ENCODE measurements around the gene MLH3. TPM values are rescaled to one million over a fixed set of nuclear protein-coding genes. Genes with fewer than 3 reads are reported as not detected.

Gene MLH3
- total and polyA plus RNA-seq, 2 of the 13 experiments (the other 11 are each of a cell fraction or from before 2014, with no cell fraction given) = 14.4 to 24.8 TPM

- ChIA-PET POLR2A (no interaction called here), CTCF (ENCODE audit: low intra/inter-chr PET ratio, low total read pairs) (no interaction called here)
- Histone ChIP-seq H3K79me2 (ENCODE audit: insufficient read depth, low read length) (no peaks in the 10 kb centered on the region), H3K36me3 (replicated peaks in 1 of 2; ENCODE audit: control insufficient read depth in 1 of 2, insufficient read depth in 2 of 2, low read length in 2 of 2) (peaks cover 6 to 45% of the 10 kb centered on the region in 2 experiments), H2AFZ (ENCODE audit: low read length) (no peak overlapping the region), H3K4me2 (ENCODE audit: low read depth, low read length) (no peak overlapping the region), H3K9me3 (ENCODE audit: low read length) (no peaks in the 10 kb centered on the region), H3K4me3 (replicated peaks in 1 of 3; ENCODE audit: insufficient read depth in 1 of 3, low read depth in 2 of 3, low read length in 3 of 3) (no peak overlapping the region), H3K9ac (ENCODE audit: insufficient read depth, low read depth, low read length) (no peak overlapping the region), H3K27ac (ENCODE audit: extremely low read length, insufficient read depth, low read length) (no peak overlapping the region), H3K27me3 (ENCODE audit: control insufficient read depth in 1 of 2, insufficient read depth in 2 of 2, low read length in 2 of 2) (no peaks in the 10 kb centered on the region), H4K20me1 (ENCODE audit: insufficient read depth, low read length) (no peaks in the 10 kb centered on the region), H3K4me1 (ENCODE audit: insufficient read depth, low read length) (no peaks in the 10 kb centered on the region)
- in situ Hi-C loops (cut with HindIII; ENCODE audit: extremely low pct_ligation_motif_present, low pct_unique_long_range_greater_than_20kb) = no loop called here
- TF ChIP-seq SMYD3 (CRISPR knock-in tag; IDR thresholded peaks at IDR 0.05) (no peak), ZUFSP (CRISPR knock-in tag; IDR thresholded peaks at IDR 0.05; ENCODE audit: borderline replicate concordance) (no peak), ELF1 (CRISPR knock-in tag; IDR thresholded peaks at IDR 0.05) (no peak), CBX2 (IDR thresholded peaks at IDR 0.05; ENCODE audit: low read depth, low read length) (no peak), CBX2 (CRISPR knock-in tag; IDR thresholded peaks at IDR 0.05; ENCODE audit: low read depth) (no peak), FOXP1 (IDR thresholded peaks at IDR 0.05) (no peak), FOXP1 (CRISPR knock-in tag; IDR thresholded peaks at IDR 0.05) (no peak), ZSCAN20 (CRISPR knock-in tag; IDR thresholded peaks at IDR 0.05; ENCODE audit: borderline replicate concordance) (no peak), ZNF512B (CRISPR knock-in tag; IDR thresholded peaks at IDR 0.05; ENCODE audit: borderline replicate concordance) (no peak), ZNF773 (CRISPR knock-in tag; IDR thresholded peaks at IDR 0.05; ENCODE audit: borderline replicate concordance) (no peak), ZFP1 (CRISPR knock-in tag; IDR thresholded peaks at IDR 0.05) (no peak), TOE1 (CRISPR knock-in tag; IDR thresholded peaks at IDR 0.05) (no peak), LCORL (IDR thresholded peaks at IDR 0.05) (no peak), LCORL (CRISPR knock-in tag; IDR thresholded peaks at IDR 0.05) (no peak), ZNF576 (CRISPR knock-in tag; IDR thresholded peaks at IDR 0.05) (no peak), ZNF496 (CRISPR knock-in tag; IDR thresholded peaks at IDR 0.05; ENCODE audit: insufficient replicate concordance) (no peak), ZNF547 (CRISPR knock-in tag; IDR thresholded peaks at IDR 0.05) (no peak)
- 97% methylated on average over 2 of the region's 2 CpGs for WGBS (ENCODE audit: low lambda C conversion rate)
- intact Hi-C loops (cut with micrococcal nuclease; ENCODE audit: unreplicated experiment) = no loop called here
- no peak for DNase-seq (ENCODE audit: low spot score)
- no peak for FAIRE-seq
- BruUV-seq (replicated peaks) = no TSS peak
- no peak for ATAC-seq
These were observed 25.4 kb downstream of the MLH3 start for GRCh38 chr14:75025876-75026275.

Data from HepG2 (cell line).